Lung (tissue), 12 donors: ENCODE data around the gene C2CD2. TPM values are rescaled to one million over a fixed set of nuclear protein-coding genes. Genes with fewer than 3 reads are reported as not detected.

Experiments used
- ATAC-seq: fragments of 200-7000 bp; cut with Tn5 transposase; one replicate; pipeline ENCODE4 v1.9.1; 2020; ENCODE audit warnings: moderate number of reproducible peaks; ENCODE audit not compliant: insufficient read depth, low FRiP score
- DNase-seq, 3 donors: peaks; one replicate each; pipeline ENCODE4 v3.0.0-alpha.2; 2013 to 2017
- H3K27ac ChIP-seq, 2 donors: one replicate each; pipeline ENCODE4 v1.5.1; 2013; ENCODE audit warnings: mild to moderate bottlenecking in 2 of 2, moderate library complexity in 2 of 2, control low read depth in 1 of 2, inconsistent platforms in 1 of 2, low read depth in 1 of 2, low read length in 1 of 2
- H3K27me3 ChIP-seq, 3 donors: one replicate each; pipeline ENCODE4 v1.5.1; 2013; ENCODE audit warnings: low read length in 2 of 3; ENCODE audit not compliant: control insufficient read depth in 3 of 3, insufficient read depth in 3 of 3
- H3K36me3 ChIP-seq, 4 donors: one replicate each; pipeline ENCODE4 v1.5.1; 2013; ENCODE audit warnings: low read length in 4 of 4, mild to moderate bottlenecking in 1 of 4, moderate library complexity in 1 of 4; ENCODE audit not compliant: control insufficient read depth in 4 of 4, insufficient read depth in 4 of 4
- H3K4me1 ChIP-seq, 5 donors: one replicate each; pipeline ENCODE4 v1.5.1; 2013; ENCODE audit warnings: low read length in 5 of 5, mild to moderate bottlenecking in 2 of 5, moderate library complexity in 1 of 5; ENCODE audit not compliant: control insufficient read depth in 5 of 5, insufficient read depth in 5 of 5
- H3K4me3 ChIP-seq: one replicate; pipeline ENCODE4 v1.5.1; 2013; ENCODE audit warnings: mild to moderate bottlenecking, control low read depth, moderate library complexity
- H3K9ac ChIP-seq, 2 donors: one replicate each; pipeline ENCODE4 v1.5.1; 2013; ENCODE audit warnings: low read length in 2 of 2, control low read depth in 1 of 2; ENCODE audit not compliant: insufficient read depth in 1 of 2
- H3K9me3 ChIP-seq, 4 donors: one replicate each; pipeline ENCODE4 v1.5.1; 2013; ENCODE audit warnings: low read length in 3 of 4, mild to moderate bottlenecking in 1 of 4, moderate library complexity in 1 of 4; ENCODE audit not compliant: control insufficient read depth in 4 of 4, insufficient read depth in 3 of 4
- CTCF ChIP-seq: IDR thresholded peaks from 2 replicates; pipeline ENCODE4 v1.5.1; 2012; ENCODE audit warnings: mild to moderate bottlenecking; ENCODE audit errors: control extremely low read depth, extremely low read depth
- WGBS, 2 donors: extraction: QIAGEN DNeasy Blood & Tissue Kit; methylation state at CpG; one replicate each; pipeline ENCODE4 v1.1.7; 2013; 5-methylcytosine and 5-hydroxymethylcytosine counted together
- polyA plus RNA-seq, 2 donors: library from polyadenylated mRNA; stranded (reverse); fragments of 200-250 nt; gene quantifications; one replicate each; pipeline ENCODE4 v1.2.1, GENCODE V29; 2013
- total RNA-seq, 2 donors: library from RNA; depleted of rRNA in 1 of 2; stranded (reverse); fragments of >200 nt in 1 of 2; gene quantifications; one replicate each; pipeline ENCODE4 v1.2.1, GENCODE V29; 2014 to 2021
- donor health status: control.
- donor health status: control.
- donor health status: Bipolar disorder and iron deficiency.
- donor health status: healthy.
- donor health status: DM: yes; HTN: yes; CAD: no.

Gene C2CD2
- total and polyA plus RNA-seq, 4 donors: 7.0 to 19.5 (median 12.2) TPM

- no peaks in the 10 kb centered on the region for H3K36me3 ChIP-seq
- ATAC-seq (no peak), DNase-seq (no peak)
- H3K9ac ChIP-seq: no peak overlapping the region
- H3K4me1 ChIP-seq: no peaks in the 10 kb centered on the region
- H3K27me3 ChIP-seq: no peaks in the 10 kb centered on the region
- 73 to 78% methylated on average over 15 of the region's 15 CpGs for WGBS, 2 donors
- no peak overlapping the region for H3K27ac ChIP-seq
- no peak overlapping the region for H3K4me3 ChIP-seq
- H3K9me3 ChIP-seq: no peaks in the 10 kb centered on the region
- no peak for TF ChIP-seq CTCF
Observed at GRCh38 chr21:41865002-41865777, 88.6 kb downstream of the C2CD2 start.

DNA sequence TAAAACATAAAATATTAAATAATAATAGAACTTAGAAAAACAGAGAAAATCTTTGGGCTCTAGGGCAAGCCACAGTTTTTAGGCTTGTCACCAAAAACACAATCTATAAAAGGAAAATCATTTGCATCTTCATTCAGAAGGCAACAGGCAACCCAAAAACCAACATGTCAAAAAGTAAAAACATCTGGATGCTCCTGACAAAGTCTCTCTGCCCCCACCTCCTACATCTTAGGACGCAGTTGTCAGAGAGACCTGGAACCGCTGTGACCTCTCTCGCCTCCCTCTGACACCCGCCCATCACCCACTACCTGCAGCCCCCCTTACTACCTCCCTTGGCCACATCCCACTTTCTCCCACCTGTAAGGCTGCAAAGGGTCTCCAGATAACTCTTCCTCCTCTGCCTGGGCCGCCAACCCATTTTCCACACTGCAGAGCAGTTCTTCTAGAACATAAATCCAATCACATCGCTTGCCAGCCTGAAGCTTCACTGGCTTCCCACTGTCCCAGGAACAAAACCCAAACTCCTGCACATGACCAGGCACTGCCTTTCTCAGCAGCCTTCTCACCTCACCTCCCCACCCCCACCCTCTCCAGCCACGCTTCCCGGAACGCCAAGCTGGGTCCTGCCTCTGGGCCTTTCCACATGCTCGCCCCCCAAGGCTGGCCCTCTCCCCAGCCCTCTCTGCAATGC, 89.4 kb downstream of the C2CD2 start:
- 95 to 97% methylated on average over 10 of the region's 10 CpGs for WGBS, 2 donors
- no peak for TF ChIP-seq CTCF
- no peak for DNase-seq

GRCh38 chr21:41863439-41863740, 90.4 kb downstream of the C2CD2 start:
- no peaks in the 10 kb centered on the region for H3K9me3 ChIP-seq

More for the DNA sequence above, 89.4 kb downstream of the C2CD2 start:
- no peaks in the 10 kb centered on the region for H3K27me3 ChIP-seq
- H3K9ac ChIP-seq: no peak overlapping the region
- no peaks in the 10 kb centered on the region for H3K9me3 ChIP-seq
- H3K36me3 ChIP-seq: no peaks in the 10 kb centered on the region
- ATAC-seq: no peak
- H3K4me1 ChIP-seq: no peaks in the 10 kb centered on the region
- no peak overlapping the region for H3K4me3 ChIP-seq
- H3K27ac ChIP-seq: no peak overlapping the region

More at GRCh38 chr21:41863439-41863740, 90.4 kb downstream of the C2CD2 start:
- no peak overlapping the region for H3K4me3 ChIP-seq
- 84 to 90% methylated on average over 4 of the region's 4 CpGs for WGBS, 2 donors
- H3K27me3 ChIP-seq: no peaks in the 10 kb centered on the region
- no peaks in the 10 kb centered on the region for H3K4me1 ChIP-seq
- DNase-seq: no peak
- no peak overlapping the region for H3K9ac ChIP-seq
- no peak for ATAC-seq
- no peak overlapping the region for H3K27ac ChIP-seq
- TF ChIP-seq CTCF: no peak
- peaks cover 0 to 8% (median 0%) of the 10 kb centered on the region in 4 donors for H3K36me3 ChIP-seq
